Measurements from ENCODE around the gene HIF3A. TPM values are rescaled to one million over a fixed set of nuclear protein-coding genes. Genes with fewer than 3 reads are reported as not detected.

Gene HIF3A
- total and polyA plus RNA-seq, 9 of the 15 experiments (the other 6 are each of a cell fraction or from before 2014, with no cell fraction given): 0.29 TPM; not detected in 8

DNA sequence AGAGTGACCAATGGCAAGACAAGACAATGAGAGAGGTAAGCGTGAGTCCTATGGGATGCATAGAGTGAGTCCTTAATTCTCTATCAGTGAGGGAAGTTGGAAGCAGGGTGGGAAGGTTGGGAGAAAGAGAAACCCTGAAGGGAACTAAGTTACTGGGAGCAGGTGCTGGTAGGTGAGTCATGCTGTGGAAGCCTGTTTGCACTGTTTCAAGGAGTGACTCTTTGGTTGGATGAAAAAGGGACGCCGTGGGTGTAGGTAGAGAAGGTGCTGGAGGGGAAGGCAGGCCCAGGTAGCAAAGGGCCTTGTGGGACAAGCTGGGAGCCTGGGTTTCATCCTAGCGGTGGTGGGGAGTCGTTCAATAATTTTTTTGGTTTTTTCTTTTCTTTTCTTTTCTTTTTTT lies 45.4 kb upstream of the HIF3A start (continued):
- TF ChIP-seq, protein P1, sequence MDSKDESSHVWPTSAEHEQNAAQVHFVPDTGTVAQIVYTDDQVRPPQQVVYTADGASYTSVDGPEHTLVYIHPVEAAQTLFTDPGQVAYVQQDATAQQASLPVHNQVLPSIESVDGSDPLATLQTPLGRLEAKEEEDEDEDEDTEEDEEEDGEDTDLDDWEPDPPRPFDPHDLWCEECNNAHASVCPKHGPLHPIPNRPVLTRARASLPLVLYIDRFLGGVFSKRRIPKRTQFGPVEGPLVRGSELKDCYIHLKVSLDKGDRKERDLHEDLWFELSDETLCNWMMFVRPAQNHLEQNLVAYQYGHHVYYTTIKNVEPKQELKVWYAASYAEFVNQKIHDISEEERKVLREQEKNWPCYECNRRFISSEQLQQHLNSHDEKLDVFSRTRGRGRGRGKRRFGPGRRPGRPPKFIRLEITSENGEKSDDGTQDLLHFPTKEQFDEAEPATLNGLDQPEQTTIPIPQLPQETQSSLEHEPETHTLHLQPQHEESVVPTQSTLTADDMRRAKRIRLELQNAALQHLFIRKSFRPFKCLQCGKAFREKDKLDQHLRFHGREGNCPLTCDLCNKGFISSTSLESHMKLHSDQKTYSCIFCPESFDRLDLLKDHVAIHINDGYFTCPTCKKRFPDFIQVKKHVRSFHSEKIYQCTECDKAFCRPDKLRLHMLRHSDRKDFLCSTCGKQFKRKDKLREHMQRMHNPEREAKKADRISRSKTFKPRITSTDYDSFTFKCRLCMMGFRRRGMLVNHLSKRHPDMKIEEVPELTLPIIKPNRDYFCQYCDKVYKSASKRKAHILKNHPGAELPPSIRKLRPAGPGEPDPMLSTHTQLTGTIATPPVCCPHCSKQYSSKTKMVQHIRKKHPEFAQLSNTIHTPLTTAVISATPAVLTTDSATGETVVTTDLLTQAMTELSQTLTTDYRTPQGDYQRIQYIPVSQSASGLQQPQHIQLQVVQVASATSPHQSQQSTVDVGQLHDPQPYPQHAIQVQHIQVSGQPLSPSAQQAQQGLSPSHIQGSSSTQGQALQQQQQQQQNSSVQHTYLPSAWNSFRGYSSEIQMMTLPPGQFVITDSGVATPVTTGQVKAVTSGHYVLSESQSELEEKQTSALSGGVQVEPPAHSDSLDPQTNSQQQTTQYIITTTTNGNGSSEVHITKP (IDR thresholded peaks at IDR 0.05; ENCODE audit: partially characterized antibody): no peak
- no peak for TF ChIP-seq ZNF121 (CRISPR knock-in tag; conservative IDR thresholded peaks at IDR 0.05)
- TF ChIP-seq, protein P2, sequence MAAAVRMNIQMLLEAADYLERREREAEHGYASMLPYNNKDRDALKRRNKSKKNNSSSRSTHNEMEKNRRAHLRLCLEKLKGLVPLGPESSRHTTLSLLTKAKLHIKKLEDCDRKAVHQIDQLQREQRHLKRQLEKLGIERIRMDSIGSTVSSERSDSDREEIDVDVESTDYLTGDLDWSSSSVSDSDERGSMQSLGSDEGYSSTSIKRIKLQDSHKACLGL (CRISPR knock-in tag; IDR thresholded peaks at IDR 0.05; ENCODE audit: borderline replicate concordance, poor library complexity, severe bottlenecking): no peak
- TF ChIP-seq, protein P3, sequence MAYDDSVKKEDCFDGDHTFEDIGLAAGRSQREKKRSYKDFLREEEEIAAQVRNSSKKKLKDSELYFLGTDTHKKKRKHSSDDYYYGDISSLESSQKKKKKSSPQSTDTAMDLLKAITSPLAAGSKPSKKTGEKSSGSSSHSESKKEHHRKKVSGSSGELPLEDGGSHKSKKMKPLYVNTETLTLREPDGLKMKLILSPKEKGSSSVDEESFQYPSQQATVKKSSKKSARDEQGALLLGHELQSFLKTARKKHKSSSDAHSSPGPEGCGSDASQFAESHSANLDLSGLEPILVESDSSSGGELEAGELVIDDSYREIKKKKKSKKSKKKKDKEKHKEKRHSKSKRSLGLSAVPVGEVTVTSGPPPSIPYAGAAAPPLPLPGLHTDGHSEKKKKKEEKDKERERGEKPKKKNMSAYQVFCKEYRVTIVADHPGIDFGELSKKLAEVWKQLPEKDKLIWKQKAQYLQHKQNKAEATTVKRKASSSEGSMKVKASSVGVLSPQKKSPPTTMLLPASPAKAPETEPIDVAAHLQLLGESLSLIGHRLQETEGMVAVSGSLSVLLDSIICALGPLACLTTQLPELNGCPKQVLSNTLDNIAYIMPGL (CRISPR knock-in tag; IDR thresholded peaks at IDR 0.05): no peak
- no peak for TF ChIP-seq ZNF263 (CRISPR knock-in tag; IDR thresholded peaks at IDR 0.05; ENCODE audit: borderline replicate concordance)
- no peak for TF ChIP-seq MTA3 (IDR thresholded peaks at IDR 0.05; ENCODE audit: borderline replicate concordance)
